K562 (cell line): ENCODE data around the gene TBC1D10A. TPM values are rescaled to one million over a fixed set of nuclear protein-coding genes. Genes with fewer than 3 reads are reported as not detected.

Experiments
- ATAC-seq: fragments of 200-7000 bp; cut with Tn5 transposase; 3 replicates; pipeline ENCODE4 v1.9.1; 2020; ENCODE audit warnings: moderate library complexity
- BruUV-seq: library from RNA; stranded (reverse); fragments of 400-500 nt; replicated peaks from 2 replicates; lab custom pipeline; 2021; lab: Mats Ljungman, UMichigan
- CTCF ChIA-PET: fragments of 300-600 bp; formaldehyde crosslinking; extraction: SDS; loops from one replicate; lab custom pipeline; 2021; ENCODE audit warnings: low intra/inter-chr PET ratio; lab: Yijun Ruan, JAX
- POLR2A ChIA-PET: fragments of 300-600, 350-650 bp; sonication (Branson Sonifier 250); formaldehyde crosslinking; extraction: SDS; loops from one replicate; lab custom pipeline; 2021; ENCODE audit warnings: antibody characterized with exemption, inconsistent platforms; lab: Yijun Ruan, JAX
- DNase-seq, 4 experiments: peaks; one replicate each; pipeline versions ENCODE4 v3.0.0 to v3.0.0-alpha.2; 2011 to 2018; ENCODE audit warnings: low spot score in 3 of 4, mixed read lengths in 3 of 4; ENCODE audit errors: extremely low read depth in 1 of 4
- FAIRE-seq: peaks from 2 replicates; lab custom pipeline; 2011; peaks lifted over from hg19 to GRCh38; lab: Jason Lieb, UNC
- H2AFZ ChIP-seq: 2 replicates; pipeline ENCODE4 v1.6.0; 2011; ENCODE audit warnings: low read depth, low read length, control low read depth, inconsistent platforms
- H3K27ac ChIP-seq: fragments of 200-600 bp; 3 replicates; pipeline ENCODE4 v1.8.0; 2011; ENCODE audit warnings: low read depth, mild to moderate bottlenecking, control low read depth, inconsistent platforms, low read length, moderate library complexity, mixed read lengths; ENCODE audit errors: extremely low read depth
- H3K27me3 ChIP-seq, 2 experiments: fragments of 300-600 bp in 1 of 2; 2 replicates in 1 of 2; 3 replicates in 1 of 2; pipeline versions ENCODE4 v1.6.0 to v1.8.0; 2011; ENCODE audit warnings: inconsistent platforms in 2 of 2, low read length in 2 of 2, mild to moderate bottlenecking in 1 of 2, mixed read lengths in 1 of 2, moderate library complexity in 1 of 2; ENCODE audit not compliant: control insufficient read depth in 2 of 2, insufficient read depth in 2 of 2
- H3K36me3 ChIP-seq: fragments of 300-600 bp; 3 replicates; pipeline ENCODE4 v1.8.0; 2011; ENCODE audit warnings: mild to moderate bottlenecking, low read length, inconsistent platforms; ENCODE audit not compliant: control insufficient read depth, insufficient read depth
- H3K4me1 ChIP-seq, 2 experiments: fragments of 200-600 bp in 1 of 2; replicated peaks in 1 of 2; 2 replicates in 1 of 2; 3 replicates in 1 of 2; pipeline versions ENCODE4 v1.5.1 to v1.8.0; 2011; ENCODE audit warnings: inconsistent platforms in 2 of 2, low read length in 2 of 2, mild to moderate bottlenecking in 1 of 2, mixed read lengths in 1 of 2, moderate library complexity in 1 of 2; ENCODE audit not compliant: control insufficient read depth in 2 of 2, insufficient read depth in 2 of 2
- H3K4me2 ChIP-seq: 2 replicates; pipeline ENCODE4 v1.6.1; 2011; ENCODE audit warnings: low read length, control low read depth, inconsistent platforms, mixed read lengths; ENCODE audit not compliant: insufficient read depth
- H3K4me3 ChIP-seq: fragments of 200-600 bp; sonication (generic), shearing (Covaris generic); 2 replicates; pipeline ENCODE4 v1.5.1; 2016; ENCODE audit warnings: control low read depth, inconsistent platforms
- H3K79me2 ChIP-seq: fragments of 200-600 bp; 3 replicates; pipeline ENCODE4 v1.8.0; 2011; ENCODE audit warnings: low read length, inconsistent platforms; ENCODE audit not compliant: control insufficient read depth, insufficient read depth
- H3K9ac ChIP-seq, 2 experiments: 2 replicates each; pipeline versions ENCODE4 v1.6.0 to v1.6.1; 2011; ENCODE audit warnings: low read depth in 2 of 2, low read length in 2 of 2, control low read depth in 1 of 2, inconsistent platforms in 1 of 2, mild to moderate bottlenecking in 1 of 2, mixed read lengths in 1 of 2; ENCODE audit not compliant: insufficient read depth in 1 of 2
- H3K9me1 ChIP-seq: one replicate; pipeline ENCODE4 v1.6.0; 2011; ENCODE audit warnings: inconsistent platforms, mild to moderate bottlenecking, low read length, moderate library complexity; ENCODE audit not compliant: control insufficient read depth, insufficient read depth
- H3K9me3 ChIP-seq: replicated peaks from 2 replicates; pipeline ENCODE4 v1.5.1; 2011; ENCODE audit warnings: low read depth, low read length, inconsistent platforms; ENCODE audit not compliant: control insufficient read depth, insufficient read depth
- H4K20me1 ChIP-seq: replicated peaks from 2 replicates; pipeline ENCODE4 v1.6.1; 2011; ENCODE audit warnings: low read length, inconsistent platforms, mixed read lengths; ENCODE audit not compliant: control insufficient read depth, insufficient read depth
- CREBBP ChIP-seq: IDR thresholded peaks from one replicate; pipeline ENCODE4 v1.6.1; 2012; ENCODE audit warnings: low read depth, mild to moderate bottlenecking, control low read depth, inconsistent platforms, low read length
- ELF2 ChIP-seq: fragments of 250-450 bp; sonication (Bioruptor Pico); IDR thresholded peaks from 2 replicates; pipeline ENCODE4 v1.5.0; 2021; ENCODE audit warnings: mild to moderate bottlenecking
- HEY1 ChIP-seq: fragments of 250-450 bp; sonication (Bioruptor Pico); IDR thresholded peaks from 2 replicates; pipeline ENCODE4 v1.5.0; 2020; ENCODE audit warnings: mild to moderate bottlenecking, moderate library complexity, borderline replicate concordance
- MXI1 ChIP-seq: IDR thresholded peaks from 2 replicates; pipeline ENCODE4 v1.6.1; 2011; ENCODE audit warnings: low read depth, mild to moderate bottlenecking, improper control_type of control experiment, low read length
- U2AF1 ChIP-seq: fragments of 200-400 bp; formaldehyde crosslinking; optimal IDR thresholded peaks from 2 replicates; pipeline ENCODE3; 2017; ENCODE audit warnings: mild to moderate bottlenecking, low read depth, low read length, moderate library complexity
- ZNF316 ChIP-seq: fragments of 450-650 bp; IDR thresholded peaks from 2 replicates; pipeline ENCODE4 v1.6.1; 2016
- ZNF695 ChIP-seq: fragments of 450-650 bp; formaldehyde crosslinking; IDR thresholded peaks from 2 replicates; pipeline ENCODE4 v1.4.0; 2020; ENCODE audit warnings: mild to moderate bottlenecking, moderate library complexity
- whole genome bisulfite sequencing: fragments of 100-300 bp; shearing (Covaris generic); methylation state at CpG from one replicate; pipeline ENCODE4 v1.1.6; 2016; ENCODE audit warnings: low coverage, mixed read lengths; ENCODE audit not compliant: insufficient coverage; ENCODE audit errors: missing lambda C conversion rate; 5-methylcytosine and 5-hydroxymethylcytosine counted together
- in situ Hi-C: fragments of 300-500 bp; cut with MboI; formaldehyde crosslinking; loops from 4 replicates; pipeline ENCODE4 v1.15.0; 2018; ENCODE audit warnings: inconsistent platforms, mixed read lengths
- intact Hi-C: fragments of 100-400 bp; cut with micrococcal nuclease; formaldehyde crosslinking; loops from 2 replicates; pipeline ENCODE4 v1.14.2; 2022
- polyA plus RNA-seq, 8 experiments: library from polyadenylated mRNA; depleted of rRNA in 4 of 8; stranded (reverse) in 5 of 8; unstranded in 3 of 8; fragments of >200 nt; fragmentation: Nextera tagmentation in 2 of 8; fragmentation: Illumina TruSeq in 1 of 8; extraction: Ambion mirVana in 2 of 8; extraction: Trizol in 1 of 8; gene quantifications; 2 replicates each; pipeline versions ENCODE4 v1.2.1 to v1.2.3, GENCODE V29; 2011 to 2014; ENCODE audit warnings: inconsistent platforms in 1 of 8, missing spikeins in 1 of 8
- total RNA-seq, 7 experiments: library from RNA; depleted of rRNA in 6 of 7; stranded (reverse); fragments of >200 nt in 6 of 7; fragmentation: Illumina TruSeq in 2 of 7; extraction: Trizol in 2 of 7; gene quantifications; 2 replicates each; pipeline versions ENCODE4 v1.2.1 to v1.2.3, GENCODE V29; 2011 to 2021; ENCODE audit warnings: low replicate concordance in 1 of 7
- TF ChIP-seq, protein P1 (sequence below): fragments of 200-400 bp; formaldehyde crosslinking; IDR thresholded peaks from 2 replicates; pipeline ENCODE4 v1.6.1; 2017; ENCODE audit warnings: mild to moderate bottlenecking, low read depth, low read length, moderate library complexity
- TF ChIP-seq, protein P2 (sequence below): fragments of 450-650 bp; IDR thresholded peaks from 2 replicates; pipeline ENCODE4 v1.6.1; 2016; ENCODE audit warnings: antibody characterized with exemption
- TF ChIP-seq, protein P3 (sequence below): sonication (generic); formaldehyde crosslinking; IDR thresholded peaks from 2 replicates; pipeline ENCODE4 v1.5.0; 2020; ENCODE audit warnings: missing genetic modification reagents
- TF ChIP-seq, protein P4 (sequence below): IDR thresholded peaks from 2 replicates; pipeline ENCODE4 v1.6.1; 2014; ENCODE audit warnings: antibody characterized with exemption
- TF ChIP-seq, protein P5 (sequence below), 2 experiments: fragments of 450-650 bp in 1 of 2; IDR thresholded peaks; 2 replicates each; pipeline ENCODE4 v1.6.1; 2011 to 2017; ENCODE audit warnings: low read depth in 2 of 2, antibody characterized with exemption in 1 of 2, borderline replicate concordance in 1 of 2, low read length in 1 of 2, mild to moderate bottlenecking in 1 of 2, mixed read lengths in 1 of 2; ENCODE audit not compliant: control insufficient read depth in 1 of 2

Gene TBC1D10A
- total and polyA plus RNA-seq, 9 of the 15 experiments (the other 6 are each of a cell fraction or from before 2014, with no cell fraction given) = 0.13 to 10.4 (median 4.6) TPM

DNA sequence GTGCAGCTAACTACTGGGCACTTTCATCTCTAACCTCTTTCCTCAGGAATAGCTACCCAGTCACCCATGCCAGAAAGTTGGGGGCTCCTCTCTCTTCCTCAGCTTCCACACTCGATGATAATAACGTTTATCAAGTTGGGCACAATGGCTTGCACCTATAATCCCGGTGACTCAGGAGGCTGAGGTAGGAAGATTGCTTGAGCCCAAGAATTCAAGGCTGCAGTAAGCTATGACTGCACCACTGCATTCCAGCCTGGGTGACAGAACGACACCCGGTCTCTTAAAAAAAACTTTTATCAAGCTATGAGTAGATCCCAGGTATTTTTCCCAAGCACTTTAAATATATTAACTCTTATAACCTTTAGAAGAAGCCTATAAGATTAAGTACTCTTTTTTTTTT lies 27.9 kb upstream of the TBC1D10A start:
- Histone ChIP-seq H3K4me1 (peaks cover 12 to 14% of the 10 kb centered on the region in 2 experiments; a peak in 4 of 5 replicates), H3K36me3 (peaks cover 44% of the 10 kb centered on the region), H3K79me2 (peaks cover 61% of the 10 kb centered on the region), H3K9me1 (no peaks in the 10 kb centered on the region), H3K27ac (no peak overlapping the region), H3K27me3 (no peaks in the 10 kb centered on the region), H3K4me3 (no peak overlapping the region), H3K9me3 (no peaks in the 10 kb centered on the region), H3K9ac (peak overlapping the region in 1 of 2 experiments; percentile 58; a peak in 1 of 4 replicates), H2AFZ (no peak overlapping the region), H4K20me1 (no peaks in the 10 kb centered on the region; the same call in 1 of the 2 replicates), H3K4me2 (peak overlapping the region; percentile 23)
- CTCF ChIA-PET = no interaction called here
- POLR2A ChIA-PET = interaction anchor here (1.4 kb wide), 1 partner anchor 13 kb away, joined by 8 read pairs; no protein-coding TSS in a partner anchor
- BruUV-seq = no TSS peak
- DNase-seq (no peak), ATAC-seq (no peak), FAIRE-seq (no peak)
- in situ Hi-C loops = no loop called here
- WGBS = 23% methylated on average over 5 of the region's 5 CpGs
- intact Hi-C loops = no loop called here
- no peak for TF ChIP-seq MXI1
- no peak for TF ChIP-seq HEY1
- no peak for TF ChIP-seq CREBBP
- no peak for TF ChIP-seq ZNF695 (CRISPR knock-in tag)
- no peak for TF ChIP-seq ZNF316
- TF ChIP-seq U2AF1 = no peak
- TF ChIP-seq, protein P1, sequence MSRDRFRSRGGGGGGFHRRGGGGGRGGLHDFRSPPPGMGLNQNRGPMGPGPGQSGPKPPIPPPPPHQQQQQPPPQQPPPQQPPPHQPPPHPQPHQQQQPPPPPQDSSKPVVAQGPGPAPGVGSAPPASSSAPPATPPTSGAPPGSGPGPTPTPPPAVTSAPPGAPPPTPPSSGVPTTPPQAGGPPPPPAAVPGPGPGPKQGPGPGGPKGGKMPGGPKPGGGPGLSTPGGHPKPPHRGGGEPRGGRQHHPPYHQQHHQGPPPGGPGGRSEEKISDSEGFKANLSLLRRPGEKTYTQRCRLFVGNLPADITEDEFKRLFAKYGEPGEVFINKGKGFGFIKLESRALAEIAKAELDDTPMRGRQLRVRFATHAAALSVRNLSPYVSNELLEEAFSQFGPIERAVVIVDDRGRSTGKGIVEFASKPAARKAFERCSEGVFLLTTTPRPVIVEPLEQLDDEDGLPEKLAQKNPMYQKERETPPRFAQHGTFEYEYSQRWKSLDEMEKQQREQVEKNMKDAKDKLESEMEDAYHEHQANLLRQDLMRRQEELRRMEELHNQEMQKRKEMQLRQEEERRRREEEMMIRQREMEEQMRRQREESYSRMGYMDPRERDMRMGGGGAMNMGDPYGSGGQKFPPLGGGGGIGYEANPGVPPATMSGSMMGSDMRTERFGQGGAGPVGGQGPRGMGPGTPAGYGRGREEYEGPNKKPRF = no peak
- TF ChIP-seq, protein P2, sequence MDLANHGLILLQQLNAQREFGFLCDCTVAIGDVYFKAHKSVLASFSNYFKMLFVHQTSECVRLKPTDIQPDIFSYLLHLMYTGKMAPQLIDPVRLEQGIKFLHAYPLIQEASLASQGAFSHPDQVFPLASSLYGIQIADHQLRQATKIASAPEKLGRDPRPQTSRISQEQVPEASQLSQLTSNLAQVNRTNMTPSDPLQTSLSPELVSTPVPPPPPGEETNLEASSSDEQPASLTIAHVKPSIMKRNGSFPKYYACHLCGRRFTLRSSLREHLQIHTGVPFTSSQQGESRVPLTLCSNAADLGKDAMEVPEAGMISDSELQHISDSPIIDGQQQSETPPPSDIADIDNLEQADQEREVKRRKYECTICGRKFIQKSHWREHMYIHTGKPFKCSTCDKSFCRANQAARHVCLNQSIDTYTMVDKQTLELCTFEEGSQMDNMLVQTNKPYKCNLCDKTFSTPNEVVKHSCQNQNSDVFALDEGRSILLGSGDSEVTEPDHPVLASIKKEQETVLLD = no peak
- TF ChIP-seq, protein P3, sequence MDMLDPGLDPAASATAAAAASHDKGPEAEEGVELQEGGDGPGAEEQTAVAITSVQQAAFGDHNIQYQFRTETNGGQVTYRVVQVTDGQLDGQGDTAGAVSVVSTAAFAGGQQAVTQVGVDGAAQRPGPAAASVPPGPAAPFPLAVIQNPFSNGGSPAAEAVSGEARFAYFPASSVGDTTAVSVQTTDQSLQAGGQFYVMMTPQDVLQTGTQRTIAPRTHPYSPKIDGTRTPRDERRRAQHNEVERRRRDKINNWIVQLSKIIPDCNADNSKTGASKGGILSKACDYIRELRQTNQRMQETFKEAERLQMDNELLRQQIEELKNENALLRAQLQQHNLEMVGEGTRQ (CRISPR knock-in tag) = no peak
- TF ChIP-seq ELF2 (CRISPR knock-in tag) = no peak
- TF ChIP-seq, protein P4, sequence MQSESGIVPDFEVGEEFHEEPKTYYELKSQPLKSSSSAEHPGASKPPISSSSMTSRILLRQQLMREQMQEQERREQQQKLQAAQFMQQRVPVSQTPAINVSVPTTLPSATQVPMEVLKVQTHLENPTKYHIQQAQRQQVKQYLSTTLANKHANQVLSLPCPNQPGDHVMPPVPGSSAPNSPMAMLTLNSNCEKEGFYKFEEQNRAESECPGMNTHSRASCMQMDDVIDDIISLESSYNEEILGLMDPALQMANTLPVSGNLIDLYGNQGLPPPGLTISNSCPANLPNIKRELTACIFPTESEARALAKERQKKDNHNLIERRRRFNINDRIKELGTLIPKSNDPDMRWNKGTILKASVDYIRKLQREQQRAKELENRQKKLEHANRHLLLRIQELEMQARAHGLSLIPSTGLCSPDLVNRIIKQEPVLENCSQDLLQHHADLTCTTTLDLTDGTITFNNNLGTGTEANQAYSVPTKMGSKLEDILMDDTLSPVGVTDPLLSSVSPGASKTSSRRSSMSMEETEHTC = no peak
- TF ChIP-seq, protein P5, sequence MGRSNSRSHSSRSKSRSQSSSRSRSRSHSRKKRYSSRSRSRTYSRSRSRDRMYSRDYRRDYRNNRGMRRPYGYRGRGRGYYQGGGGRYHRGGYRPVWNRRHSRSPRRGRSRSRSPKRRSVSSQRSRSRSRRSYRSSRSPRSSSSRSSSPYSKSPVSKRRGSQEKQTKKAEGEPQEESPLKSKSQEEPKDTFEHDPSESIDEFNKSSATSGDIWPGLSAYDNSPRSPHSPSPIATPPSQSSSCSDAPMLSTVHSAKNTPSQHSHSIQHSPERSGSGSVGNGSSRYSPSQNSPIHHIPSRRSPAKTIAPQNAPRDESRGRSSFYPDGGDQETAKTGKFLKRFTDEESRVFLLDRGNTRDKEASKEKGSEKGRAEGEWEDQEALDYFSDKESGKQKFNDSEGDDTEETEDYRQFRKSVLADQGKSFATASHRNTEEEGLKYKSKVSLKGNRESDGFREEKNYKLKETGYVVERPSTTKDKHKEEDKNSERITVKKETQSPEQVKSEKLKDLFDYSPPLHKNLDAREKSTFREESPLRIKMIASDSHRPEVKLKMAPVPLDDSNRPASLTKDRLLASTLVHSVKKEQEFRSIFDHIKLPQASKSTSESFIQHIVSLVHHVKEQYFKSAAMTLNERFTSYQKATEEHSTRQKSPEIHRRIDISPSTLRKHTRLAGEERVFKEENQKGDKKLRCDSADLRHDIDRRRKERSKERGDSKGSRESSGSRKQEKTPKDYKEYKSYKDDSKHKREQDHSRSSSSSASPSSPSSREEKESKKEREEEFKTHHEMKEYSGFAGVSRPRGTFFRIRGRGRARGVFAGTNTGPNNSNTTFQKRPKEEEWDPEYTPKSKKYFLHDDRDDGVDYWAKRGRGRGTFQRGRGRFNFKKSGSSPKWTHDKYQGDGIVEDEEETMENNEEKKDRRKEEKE (IDR thresholded peaks at IDR 0.05; ENCODE audit: borderline replicate concordance in 1 of 2, control insufficient read depth in 1 of 2, low read depth in 2 of 2, low read length in 1 of 2) = no peak
